KG1 (cell line): ENCODE results near the gene ADPRHL1.
"Not testable (repeated sequence)": the region's sequence is repeated elsewhere in the genome, so short reads cannot be mapped to it uniquely, and the experiment has no call there.

ENCODE experiments used
- DNase-seq: peaks from one replicate; lab custom pipeline; 2025; lab: John Stamatoyannopoulos, UW

The ADPRHL1 gene

DNA sequence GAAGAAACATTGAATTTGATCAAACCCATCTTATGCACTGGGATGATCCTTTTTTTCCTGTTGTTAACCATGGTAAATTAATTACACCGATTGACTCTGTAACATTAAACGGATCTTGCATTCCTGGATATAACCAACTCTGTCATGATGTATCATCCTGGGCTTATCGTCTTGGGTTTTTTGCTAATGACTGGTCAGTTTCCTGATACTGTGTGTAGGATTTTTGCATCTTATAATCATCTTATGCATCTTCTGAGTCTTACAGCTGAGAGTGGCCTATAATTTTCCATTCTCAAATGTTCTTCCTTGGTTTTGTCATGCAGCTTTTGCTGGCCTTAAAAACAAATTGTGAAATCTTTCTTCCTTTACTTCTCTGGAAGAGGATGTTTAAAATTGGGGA lies 24.4 kb upstream of the ADPRHL1 start:
- no peak for DNase-seq

DNA sequence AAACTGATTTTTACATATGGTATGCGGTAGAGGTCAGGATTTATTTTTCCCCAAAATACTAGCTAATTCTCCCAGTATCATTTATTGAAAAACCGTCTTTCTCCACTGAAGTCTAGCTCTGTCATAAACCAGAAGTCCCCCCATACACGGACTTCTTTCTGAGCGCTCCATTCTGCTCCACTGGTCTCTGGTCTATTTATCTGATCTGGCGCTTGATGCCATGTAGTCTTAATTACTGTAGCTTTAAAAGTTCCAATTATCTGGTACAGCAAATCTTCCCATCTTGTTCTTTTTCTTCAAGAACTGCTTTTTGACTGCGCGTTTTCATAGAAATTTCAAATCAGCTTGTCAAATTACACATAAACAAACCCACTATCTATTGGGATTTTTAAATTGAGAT lies 23.5 kb upstream of the ADPRHL1 start:
- no peak for DNase-seq

DNA sequence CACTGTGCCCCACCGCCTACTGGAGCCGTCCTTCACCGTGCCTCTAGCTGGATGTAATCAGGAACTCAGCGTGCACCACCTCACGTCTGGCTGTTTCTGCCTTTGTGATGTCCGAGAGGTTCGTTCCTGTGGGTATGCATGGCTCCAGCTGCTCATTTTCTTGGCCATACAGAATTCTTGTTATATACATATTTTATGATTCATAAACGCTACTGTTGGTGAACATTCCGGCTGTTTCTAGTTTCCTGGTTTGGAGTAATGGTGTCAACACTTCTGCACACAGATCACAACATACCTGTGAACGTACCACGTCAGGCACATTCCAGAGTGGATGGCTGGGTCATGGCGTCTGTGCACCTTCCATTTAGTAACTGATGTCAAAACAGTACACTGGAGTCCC lies 22.6 kb upstream of the ADPRHL1 start:
- DNase-seq = no peak

DNA sequence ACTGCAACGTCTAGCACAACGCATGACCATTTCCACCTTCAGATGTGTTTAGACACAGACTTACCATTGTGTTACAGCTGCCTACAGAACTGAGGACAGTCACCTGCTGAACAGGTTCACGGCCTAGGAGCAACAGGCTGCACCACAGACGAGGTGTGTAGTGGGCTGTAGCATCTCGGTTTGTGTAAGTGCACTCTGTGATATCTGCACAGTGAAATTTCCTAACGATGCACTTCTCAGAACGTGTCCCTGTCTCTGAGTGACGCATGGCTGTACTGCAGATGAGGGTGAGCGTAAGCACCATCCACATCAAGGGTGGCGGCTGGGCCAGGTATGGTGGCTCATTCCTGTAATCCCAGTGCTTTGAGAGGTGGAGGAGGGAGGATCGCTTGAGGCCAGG lies 22.0 kb upstream of the ADPRHL1 start:
- DNase-seq = no peak

DNA sequence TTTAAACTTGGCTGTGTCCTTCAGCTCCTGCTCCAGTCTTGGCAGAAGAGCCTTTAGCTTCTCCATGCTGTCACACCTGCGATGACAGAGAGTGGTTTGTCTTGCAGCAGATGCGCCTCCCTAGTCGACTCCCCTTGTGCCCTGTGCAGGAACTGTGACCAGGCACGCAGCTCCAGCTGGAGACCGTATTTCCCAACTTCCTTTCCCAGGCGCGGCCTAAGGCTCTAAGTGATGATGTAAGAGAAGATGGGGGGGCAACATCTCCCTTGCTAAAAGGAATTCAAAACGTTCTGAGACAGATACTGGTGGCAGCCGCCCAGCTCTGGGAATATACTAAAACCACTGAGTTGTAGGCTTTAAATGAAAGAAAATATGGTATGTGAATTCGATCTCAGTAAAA lies 20.9 kb upstream of the ADPRHL1 start:
- DNase-seq = no peak

DNA sequence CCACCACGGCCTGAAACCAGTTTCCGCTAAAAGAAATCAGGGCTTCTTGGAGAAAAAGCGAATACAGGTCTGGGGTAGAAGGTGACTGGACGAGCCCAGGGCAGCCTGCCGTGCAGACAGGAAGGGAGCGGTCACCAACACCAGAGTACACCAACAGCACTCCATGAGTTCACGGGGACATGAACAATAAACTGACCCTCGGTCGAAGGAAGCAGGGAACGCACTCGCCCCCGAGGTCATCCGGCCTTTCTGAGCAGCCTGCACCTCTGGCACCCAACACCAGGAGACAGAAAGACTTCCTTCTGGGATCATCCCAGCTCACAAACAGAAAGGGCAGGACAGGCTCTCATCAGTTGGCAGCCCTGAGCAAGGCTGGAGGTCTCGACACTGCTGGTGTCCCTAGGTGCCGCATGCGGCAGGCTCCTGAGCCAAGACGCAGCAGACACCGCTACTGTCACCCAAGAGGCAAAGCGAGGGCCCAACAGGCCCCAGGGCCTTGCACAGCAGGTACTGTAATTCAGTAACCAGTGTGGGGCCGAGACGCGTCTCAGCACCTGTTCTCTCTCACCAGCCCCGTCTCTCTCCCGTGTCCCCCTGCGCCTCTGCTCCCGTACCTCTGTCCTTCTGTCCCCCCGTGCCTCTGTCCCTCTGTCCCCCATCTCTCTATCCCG lies 19.2 kb upstream of the ADPRHL1 start:
- DNase-seq = no peak

DNA sequence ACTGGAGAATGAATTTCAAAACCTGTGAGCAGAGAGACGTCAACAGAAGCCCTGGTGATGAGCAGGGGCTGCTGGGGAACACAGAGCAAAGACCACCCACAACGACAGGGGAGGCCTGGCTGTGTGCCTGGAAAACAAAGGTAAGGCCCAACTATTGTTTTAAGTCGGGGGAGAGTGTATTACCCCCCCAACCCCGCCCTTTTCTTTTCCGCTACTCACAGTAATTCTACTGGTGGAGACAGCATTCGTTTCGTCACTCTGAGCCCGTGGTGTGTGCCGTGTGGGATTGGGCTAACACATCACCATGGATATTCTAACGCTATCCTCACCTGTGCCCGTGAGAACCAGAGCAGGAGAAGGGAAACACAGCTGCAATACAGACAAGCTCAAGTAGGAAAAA lies 18.6 kb upstream of the ADPRHL1 start:
- DNase-seq = no peak

DNA sequence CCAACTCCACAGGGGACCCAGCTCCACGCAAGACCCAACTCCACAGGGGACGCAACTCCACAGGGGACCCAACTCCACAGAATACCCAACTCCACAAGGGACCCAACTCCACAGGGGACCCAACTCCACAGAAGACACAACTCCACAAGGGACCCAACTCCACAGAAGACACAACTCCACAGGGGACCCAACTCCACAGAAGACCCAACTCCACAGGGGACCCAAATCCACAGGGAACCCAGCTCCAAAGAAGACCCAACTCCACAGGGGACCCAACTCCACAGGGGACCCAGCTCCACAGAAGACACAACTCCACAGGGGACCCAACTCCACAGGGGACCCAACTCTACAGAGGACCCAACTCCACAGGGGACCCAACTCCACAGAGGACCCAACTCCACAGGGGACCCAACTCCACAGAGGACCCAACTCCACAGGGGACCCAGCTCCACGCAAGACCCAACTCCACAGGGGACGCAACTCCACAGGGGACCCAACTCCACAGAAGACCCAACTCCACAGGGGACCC lies 17.4 kb upstream of the ADPRHL1 start:
- not testable (repeated sequence) for DNase-seq

DNA sequence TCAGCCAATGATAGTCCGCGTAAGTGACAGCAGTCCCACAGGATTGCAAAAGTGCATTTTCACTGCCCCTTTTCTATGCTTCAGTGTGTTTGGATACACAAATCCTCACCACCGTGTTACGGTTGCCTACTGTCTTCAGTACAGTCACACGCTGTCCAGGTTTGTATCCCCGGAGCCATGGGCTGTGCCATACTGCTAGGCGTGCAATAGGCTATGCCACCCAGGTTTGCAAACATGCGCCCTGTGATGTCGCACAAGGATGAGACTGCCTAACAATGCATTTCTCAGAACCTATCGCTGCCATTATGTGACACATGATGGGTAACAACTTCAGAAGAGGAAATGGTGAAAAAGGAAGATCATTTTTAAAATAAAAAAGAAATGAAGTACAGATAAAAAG lies 16.8 kb upstream of the ADPRHL1 start:
- no peak for DNase-seq

DNA sequence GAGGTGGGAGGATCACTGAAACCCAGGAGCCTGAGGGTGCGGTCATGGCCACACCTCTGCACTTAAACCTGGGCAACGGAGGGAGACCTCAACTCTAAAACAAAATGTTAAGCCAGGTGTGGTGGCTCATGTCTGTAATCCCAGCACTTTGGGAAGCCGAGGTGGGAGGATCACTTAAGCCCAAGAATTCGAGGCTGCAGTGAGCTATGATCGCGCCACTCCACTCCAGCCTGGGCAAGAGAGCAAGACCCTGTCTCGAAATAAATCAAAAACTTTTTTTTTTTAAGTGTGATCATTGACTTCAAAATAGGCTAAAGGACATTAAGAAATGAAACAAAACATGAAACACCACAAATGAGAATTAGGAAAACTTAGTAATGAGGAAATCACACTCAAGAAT lies 16.3 kb upstream of the ADPRHL1 start:
- no peak for DNase-seq

DNA sequence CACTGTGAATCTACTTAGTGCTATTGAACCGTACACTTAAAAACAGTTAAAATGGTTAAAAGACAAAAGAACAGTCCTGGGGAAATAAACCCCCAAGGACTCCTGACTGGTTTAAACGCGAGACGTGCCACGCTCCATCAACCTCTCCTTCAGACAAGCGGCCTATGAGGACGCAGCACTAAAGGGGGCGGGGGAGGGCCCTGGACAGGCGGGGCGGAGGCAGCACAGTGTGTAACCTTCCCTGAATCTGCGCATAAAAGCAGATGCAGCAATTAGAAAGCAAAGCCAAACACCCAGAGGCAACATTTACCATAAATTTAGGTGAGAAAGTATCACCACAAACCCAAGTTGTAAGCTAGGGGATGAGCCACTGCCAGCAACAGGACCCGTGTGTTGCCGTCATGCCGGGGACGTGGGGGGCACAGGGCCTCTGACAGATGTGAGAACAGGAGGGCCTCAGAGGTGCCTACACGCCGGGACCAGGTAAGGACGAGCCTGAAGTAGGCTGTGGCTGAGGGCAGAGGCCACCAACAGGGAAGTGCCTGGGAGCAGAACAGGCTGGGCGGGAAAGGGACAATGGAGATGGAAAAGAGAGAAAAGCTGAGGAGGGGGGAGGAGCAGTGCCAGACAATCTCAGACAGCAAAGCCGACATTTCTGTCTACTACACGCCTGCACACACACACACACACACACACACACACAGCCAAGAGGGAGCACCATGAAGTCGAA lies 15.3 kb upstream of the ADPRHL1 start:
- DNase-seq = no peak

DNA sequence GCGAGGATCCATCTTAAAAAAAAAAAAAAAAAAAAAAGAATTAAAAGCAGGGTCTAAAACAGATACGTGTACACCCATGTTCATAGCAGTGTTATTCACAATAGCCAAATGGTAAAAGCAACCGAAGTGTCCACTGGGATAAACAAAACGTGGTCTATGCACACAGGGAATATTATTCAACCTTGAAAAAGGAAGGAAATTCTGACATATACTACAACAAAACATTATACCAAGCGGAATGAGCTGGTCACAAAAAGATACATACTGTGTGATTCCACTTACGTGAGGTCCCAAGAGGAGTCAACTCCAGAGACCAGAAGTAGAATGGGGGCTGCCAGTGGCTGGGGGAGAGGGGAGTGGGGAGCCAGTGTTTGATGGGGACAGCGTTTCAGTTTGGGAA lies 14.7 kb upstream of the ADPRHL1 start:
- no peak for DNase-seq

DNA sequence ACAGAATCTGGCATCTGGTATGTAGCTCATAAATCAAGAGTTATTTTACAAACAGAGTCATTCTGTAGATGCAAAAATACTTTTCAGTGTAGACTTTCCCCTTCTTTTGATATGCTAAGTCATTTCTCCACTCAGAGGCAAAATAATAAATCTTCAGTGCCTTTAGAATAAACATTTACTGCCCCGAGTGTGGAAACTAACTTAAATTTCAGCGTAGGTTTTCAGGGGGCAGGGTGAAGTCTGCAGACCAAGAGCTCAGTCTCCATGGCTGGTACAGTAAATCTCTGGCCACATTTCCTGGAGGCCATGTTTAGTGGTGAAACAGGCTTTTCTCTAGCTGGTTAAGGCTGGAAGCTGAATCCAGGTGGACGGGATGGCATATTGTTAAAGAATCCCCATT lies 13.1 kb upstream of the ADPRHL1 start:
- DNase-seq = no peak

DNA sequence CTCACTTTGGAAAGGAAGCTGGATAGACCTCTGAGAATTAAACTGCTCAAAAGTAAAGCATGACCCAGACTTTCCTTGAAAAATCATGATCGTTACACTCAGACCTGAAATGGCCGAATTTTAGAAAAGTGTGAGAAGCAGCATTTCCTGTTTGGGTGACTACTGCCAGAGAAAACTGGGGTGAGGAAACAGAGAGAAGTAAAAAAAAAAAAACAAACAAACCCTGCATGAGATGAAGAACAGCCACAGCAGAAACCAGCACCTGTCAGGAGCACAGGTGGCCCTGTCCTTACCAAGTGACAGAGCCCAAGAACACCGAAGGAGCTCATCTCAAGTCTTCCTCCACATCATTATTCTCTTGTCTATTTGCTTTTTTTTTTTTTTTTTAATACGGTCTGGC lies 12.0 kb upstream of the ADPRHL1 start:
- no peak for DNase-seq

DNA sequence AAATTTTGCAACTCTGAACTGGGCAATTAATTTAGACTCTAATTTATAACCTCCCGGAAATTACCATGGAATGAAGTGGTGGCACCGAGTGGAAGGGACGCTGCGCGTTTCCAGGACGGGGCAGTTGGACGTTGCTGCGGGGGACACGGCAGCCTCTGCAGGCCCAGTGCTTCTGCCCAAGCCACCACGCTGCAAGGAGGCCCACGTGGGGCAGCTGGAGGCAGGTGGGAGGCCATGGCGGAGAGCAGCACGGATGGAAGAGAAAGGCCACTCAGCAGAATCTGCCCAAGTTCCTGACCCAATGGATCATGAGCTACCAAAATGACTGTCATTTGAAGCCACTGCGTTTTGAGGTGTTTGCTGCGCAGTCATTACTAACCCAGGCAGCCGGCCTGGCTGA lies 11.2 kb upstream of the ADPRHL1 start:
- no peak for DNase-seq

DNA sequence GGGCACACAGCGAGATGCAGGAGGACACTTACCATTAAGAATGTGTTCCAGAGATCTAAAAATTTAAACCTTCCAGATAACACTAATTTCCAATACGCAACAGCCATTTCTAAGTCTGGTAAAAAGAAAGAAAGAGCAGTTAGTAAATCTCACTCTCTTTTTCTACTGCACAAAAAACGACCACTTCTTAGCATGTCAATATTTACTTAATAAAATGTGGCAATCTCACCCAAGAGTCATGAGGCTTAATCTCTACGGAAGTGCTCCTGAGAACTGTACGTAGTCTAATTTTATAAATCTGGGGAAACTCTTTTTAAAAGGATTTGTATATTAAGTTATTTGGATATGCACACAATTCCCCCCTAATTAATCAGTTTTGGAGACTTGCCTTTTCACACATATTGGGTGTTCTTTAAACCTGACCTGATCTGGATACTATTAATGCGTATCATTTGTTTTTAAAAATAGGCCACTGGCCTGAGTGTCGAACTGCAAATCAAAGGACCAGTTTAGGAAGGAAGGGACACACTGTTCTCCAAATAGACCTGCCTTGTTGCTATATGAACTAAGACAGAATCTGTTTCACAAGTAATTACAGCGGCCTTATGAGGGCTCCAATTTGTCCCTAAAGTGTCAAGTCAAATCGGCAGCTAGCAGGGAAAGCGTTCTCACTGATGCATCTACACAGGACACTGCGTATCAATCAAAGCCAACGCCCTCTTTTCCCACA lies 7.9 kb upstream of the ADPRHL1 start:
- no peak for DNase-seq

DNA sequence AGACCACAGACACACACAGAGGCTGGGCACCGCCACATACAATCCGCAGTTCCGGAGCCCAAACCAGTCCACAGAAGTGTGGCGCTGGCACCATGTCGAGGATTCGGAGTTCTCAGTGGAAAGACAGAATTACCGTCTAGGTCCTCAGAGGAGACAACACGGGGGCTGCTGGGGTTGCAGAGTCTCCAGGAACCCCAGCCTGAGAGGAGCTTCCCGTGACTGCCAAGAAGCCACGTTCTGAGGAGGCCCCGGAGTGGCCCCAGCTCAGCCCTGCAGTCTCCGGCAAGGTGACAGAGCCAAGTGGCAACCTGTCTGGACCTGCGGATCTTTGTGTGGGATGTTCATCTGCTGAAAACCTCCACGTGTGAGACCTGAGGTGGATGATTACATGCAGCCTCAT lies 7.3 kb upstream of the ADPRHL1 start:
- no peak for DNase-seq

DNA sequence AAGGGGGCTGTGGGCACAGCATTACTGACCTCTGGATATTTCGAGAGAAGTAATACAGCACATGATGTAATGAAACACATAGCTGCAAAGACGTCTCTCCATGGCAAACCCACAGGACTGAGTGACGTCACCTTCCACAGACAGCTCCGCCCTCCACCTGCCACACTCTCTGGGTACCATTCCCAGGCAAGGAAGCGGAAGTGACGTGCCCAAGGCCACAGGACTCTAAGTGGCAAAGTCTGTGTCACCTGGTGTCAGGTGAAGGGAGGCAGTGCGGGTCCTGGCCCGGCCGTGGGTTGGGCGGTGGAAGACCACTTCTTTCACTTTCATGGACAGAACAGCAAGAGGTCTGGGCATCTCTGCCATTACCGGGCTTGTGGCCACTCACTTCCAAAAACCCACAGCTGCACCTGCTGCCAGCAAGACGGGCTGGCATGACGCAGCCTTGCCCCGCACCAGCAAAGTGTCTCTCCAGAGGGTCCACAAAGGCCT lies 6.8 kb upstream of the ADPRHL1 start:
- no peak for DNase-seq

DNA sequence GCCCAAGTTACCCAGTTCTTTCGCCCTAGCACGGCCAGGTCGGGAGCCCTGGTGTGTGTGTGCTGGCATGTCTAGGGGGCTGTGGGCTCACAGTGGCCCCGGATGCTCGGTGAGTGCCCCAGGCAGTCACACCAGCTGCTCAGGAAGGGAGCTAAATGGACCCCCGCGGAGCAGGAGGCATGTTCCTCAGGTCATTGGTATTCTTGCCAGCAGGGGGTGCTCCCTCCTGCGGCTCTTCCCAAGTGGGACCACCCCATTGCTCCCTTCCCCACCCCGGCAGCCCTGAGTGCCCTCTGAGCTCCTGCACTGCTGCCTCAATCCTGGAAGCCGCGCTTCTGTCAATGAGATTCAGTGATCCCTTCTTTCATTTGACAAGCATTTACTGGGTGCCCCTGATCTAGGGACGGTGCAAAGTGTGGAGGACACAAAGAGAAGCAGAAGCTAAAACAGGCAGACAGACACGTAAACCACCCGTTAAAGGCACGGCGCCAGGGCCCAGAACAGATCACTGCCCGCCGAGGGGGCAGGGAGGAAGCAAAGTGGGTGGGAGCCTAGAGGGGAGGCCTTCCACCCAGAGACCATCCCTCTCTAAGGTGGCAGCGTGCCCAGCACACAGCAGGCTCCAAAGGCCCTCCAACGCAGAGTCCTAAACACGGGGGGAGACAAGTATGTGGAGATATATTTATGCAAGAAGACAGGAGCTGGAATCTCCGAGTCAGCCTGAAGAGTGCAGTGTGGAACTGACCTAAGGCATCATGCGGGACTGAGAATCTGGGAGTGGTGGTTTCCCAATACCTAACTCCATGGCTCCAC lies 5.2 kb upstream of the ADPRHL1 start:
- no peak for DNase-seq

DNA sequence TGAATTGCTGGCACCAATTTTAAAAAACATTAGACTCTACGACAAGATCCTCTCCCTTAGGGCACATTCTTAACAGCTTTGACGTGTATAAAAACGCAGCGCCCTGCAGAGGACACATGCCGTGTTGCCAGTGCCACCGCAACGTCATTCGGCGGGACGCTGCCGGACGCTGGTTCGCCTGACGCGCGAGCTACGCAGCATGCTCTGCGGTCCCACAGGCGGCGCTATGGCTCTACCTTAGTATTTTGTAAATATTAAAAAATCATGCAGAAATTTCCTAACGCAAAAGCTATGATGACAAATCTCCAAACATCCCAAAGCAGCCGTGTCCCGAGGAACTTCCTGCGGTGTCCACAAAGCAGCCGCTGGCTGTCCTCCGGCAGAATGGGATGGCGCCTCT lies 4.2 kb upstream of the ADPRHL1 start:
- DNase-seq = no peak

DNA sequence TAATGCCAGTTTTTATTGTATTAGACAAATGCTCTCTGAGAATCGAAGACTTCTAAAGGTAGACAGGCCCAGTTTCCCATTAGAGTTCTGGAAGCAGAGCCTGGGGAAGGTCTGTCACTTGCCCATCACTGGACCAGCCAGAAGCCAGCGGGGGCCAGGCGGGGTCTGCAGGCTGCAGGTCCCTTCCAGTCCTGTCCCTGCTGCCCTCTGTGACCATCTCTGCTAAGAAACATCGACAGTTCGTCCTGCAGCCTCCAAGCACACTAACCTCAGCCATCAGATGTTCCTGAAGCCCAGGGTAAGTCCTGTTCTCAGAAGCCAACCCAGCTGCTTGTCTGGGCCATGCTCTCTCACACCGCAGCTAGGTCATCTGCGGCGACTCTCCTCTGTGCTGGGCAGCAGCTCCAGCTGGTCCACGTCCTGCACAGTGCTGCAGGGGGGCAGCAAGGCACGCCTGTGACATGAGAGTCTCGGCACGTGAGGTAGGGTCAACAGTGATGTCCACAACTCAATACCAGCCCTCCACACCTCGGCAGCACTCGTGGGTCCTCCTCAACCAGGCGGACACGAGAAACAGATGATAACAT lies 2.9 kb upstream of the ADPRHL1 start:
- DNase-seq = no peak

DNA sequence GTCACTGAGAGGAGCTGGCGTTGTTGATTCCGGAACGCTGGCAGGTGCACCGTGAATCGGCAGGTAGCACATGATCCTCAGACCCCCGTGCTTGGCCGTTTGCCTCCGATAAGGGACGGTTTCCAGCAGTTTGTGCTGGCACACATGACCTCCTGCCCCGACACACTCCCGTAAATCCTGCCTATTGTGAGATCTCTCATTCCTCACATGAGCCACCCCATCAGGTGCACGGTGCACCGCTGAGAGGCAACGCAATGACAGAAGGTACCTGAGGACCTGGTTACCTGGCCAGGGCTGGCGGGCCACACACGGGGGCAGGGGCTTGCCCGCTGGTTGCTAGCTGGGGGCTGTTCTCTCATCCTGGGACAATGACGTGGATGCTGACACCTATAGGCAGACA lies 2.1 kb upstream of the ADPRHL1 start:
- no peak for DNase-seq
